Sciatic nerve (tissue), 2 donors: ENCODE results near the gene GJC2. TPM values are rescaled to one million over a fixed set of nuclear protein-coding genes. Genes with fewer than 3 reads are reported as not detected.
"Not testable (repeated sequence)": the region's sequence is repeated elsewhere in the genome, so short reads cannot be mapped to it uniquely, and the experiment has no call there.

Source experiments
- ATAC-seq: fragments of 200-7000 bp; cut with Tn5 transposase; one replicate; pipeline ENCODE4 v1.9.1; 2020; ENCODE audit warnings: mild to moderate bottlenecking, moderate library complexity
- DNase-seq: peaks from one replicate; pipeline ENCODE4 v3.0.0-alpha.2; 2020; ENCODE audit warnings: low spot score
- intact Hi-C: fragments of 100-400 bp; cut with DNase I; formaldehyde crosslinking; loops from one replicate; pipeline ENCODE4 v1.14.2; 2022
- total RNA-seq: library from RNA; stranded (reverse); fragmentation: NEBNext Ultra II Directional; extraction: Animal tissue kit (Norgen Biotek cat#: 25700); gene quantifications from one replicate; pipeline ENCODE4 v1.2.1, GENCODE V29; 2021
- donor health status: DM: no; HTN: no; CAD: no.
- donor health status: DM: no; HTN: no; CAD: no.

The GJC2 gene
- total RNA-seq, 1 donor from 2014 or later = 10.5 TPM

- DNase-seq = no peak
- intact Hi-C loops = no loop called here
- no peak for ATAC-seq
Observed at GRCh38 chr1:228177721-228178710, 28.3 kb downstream of the GJC2 start.

GRCh38 chr1:228178737-228179684 is 29.3 kb downstream of the GJC2 start:
- intact Hi-C loops = no loop called here
- peak; percentile 74 for ATAC-seq
- no peak for DNase-seq

DNA sequence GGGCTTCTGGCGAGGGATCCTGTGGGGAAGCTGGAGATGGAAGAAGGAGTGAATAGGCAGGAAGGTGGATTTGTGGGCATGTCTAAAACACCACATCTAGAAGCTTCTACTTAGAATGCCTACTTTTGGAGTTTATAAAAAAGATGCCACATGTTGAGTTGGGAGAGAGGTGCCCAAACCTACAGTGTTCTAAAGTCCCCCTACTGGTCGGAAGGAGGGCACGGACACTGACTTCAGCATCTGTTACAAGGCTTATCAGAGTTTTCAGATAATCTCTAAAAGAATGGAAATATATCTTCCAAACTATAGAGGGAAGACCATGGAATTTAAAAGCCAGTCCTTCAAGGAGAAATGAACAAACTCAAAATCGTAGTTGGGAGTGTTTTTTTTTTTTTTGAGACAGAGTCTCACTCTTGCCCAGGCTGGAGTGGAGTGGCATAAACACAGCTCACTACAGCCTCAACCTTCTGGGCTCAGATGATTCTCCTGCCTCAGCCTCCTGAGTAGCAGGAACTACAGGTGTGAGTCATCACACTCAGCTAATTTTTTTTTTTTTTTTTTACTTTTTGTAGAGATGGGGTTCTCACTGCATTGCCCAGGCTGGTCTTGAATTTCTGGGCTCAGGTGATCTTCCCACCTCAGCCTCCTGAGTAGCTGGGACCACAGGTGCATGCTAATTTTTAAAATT is 30.7 kb downstream of the GJC2 start:
- ATAC-seq (no peak), DNase-seq (no peak)
- intact Hi-C loops = no loop called here

DNA sequence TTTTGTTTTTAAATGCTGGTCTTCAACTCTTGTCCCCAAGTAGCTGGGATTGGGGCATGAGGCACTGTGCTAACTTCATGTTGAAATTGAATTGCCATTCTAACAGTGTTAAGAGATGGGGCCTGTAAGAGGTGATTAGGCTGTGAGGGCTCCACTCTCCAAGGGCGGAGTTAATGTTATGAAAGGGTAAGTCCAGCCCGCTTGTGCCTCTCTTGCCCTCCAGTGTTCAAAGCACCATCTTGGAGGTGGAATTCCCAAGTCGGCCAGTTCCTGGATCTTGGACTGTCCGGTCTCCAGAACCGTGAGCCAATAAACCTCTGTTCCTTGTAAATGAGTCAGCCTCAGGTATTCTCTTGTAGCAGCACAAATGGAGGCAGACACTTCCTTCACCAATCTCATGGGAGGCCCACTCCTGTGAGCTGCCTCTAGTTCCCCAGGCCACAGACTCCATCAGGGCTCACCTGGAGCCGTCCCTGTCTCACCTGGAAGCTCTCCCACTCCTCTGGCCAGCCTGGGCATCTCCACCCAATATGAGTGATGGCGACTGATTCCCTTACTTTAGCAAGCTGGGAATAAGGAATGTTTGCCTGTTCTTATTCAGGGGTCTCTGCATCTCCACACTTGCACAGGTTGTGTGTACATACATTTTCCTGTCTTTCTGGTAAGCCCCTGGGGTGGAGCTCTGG is 31.4 kb downstream of the GJC2 start:
- DNase-seq = no peak

GRCh38 chr1:228181645-228182034 is 31.9 kb downstream of the GJC2 start:
- intact Hi-C loops = no loop called here
- DNase-seq (no peak), ATAC-seq (no peak)

More for the DNA sequence above, 31.4 kb downstream of the GJC2 start:
- no peak for ATAC-seq
- intact Hi-C loops = no loop called here

DNA sequence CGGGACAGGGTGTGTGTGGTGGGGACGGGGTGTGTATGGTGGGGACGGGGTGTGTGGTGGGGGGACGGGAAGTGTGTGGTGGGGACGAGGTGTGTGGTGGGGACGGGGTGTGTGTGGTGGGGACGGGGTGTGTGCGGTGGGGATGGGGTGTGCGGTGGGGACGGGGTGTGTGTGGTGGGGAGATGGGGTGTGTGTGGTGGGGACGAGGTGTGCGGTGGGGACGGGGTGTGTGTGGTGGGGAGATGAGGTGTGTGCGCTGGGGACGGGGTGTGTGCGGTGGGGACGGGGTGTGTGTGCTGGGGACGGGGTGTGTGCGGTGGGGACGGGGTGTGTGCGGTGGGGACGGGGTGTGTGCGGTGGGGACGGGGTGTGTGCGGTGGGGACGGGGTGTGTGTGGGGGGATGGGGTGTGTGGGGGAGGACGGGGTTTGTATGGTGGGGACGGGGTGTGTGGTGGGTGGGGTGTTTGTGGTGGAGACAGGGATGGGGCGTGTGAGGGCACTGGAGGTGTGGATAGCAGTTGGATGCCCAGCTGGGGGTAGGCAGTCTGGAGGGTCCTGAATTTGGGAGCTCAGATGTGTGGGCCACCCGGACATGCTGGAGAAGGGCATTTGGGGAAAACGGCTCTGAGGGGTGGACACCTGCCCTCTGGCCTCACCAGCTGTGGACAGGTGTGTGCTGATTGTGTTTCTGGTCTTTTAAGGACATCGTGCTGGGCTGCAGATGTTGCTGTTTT is 32.7 kb downstream of the GJC2 start:
- intact Hi-C loops = no loop called here
- ATAC-seq = no peak
- DNase-seq = no peak

DNA sequence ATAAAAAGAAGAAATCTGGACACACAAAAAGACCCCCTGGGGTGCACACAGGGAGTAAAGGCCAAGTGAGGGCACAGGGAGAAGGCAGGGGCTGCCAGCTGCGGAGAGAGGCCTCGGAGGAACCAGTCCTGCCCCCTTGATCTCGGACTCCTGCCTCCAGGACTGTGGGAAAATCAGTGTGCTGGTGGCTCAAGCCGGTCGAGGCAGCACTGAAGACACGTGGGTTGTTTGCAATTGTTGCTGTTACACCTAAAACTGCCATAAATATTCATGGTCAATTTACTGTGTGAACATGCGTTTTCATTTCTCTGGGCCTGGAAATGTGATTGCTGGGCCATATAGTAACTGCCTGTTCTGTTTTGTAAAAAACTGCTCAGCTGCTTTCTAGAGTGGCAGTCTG is 34.4 kb downstream of the GJC2 start:
- ATAC-seq (no peak), DNase-seq (no peak)
- intact Hi-C loops = no loop called here

- DNase-seq (no peak), ATAC-seq (no peak)
- intact Hi-C loops = no loop called here
Observed at GRCh38 chr1:228185641-228185965, 35.9 kb downstream of the GJC2 start.

- ATAC-seq, intact Hi-C loops, DNase-seq: not testable (repeated sequence)
Observed at GRCh38 chr1:228188249-228188648, 38.5 kb downstream of the GJC2 start.

DNA sequence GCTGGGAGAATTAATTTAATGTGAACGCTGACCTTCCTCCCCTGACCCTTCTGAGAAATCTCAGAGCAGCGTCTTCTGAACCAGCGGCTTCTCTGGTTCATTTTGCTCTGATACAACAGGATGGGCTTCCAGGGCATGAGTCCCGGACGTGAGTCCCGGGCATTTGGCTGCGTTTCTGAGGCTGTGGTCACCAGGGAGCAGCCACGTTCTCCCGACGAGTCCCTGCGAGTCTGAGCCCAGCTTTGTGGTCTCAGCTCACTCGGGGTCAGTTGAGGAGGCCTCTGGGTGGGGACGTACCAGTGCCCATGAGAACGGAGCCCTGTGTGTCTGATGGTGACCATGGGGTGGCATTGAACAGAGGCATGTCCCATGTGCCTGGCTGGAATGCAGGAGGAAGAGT is 40.5 kb downstream of the GJC2 start:
- ATAC-seq (no peak), DNase-seq (no peak)
- intact Hi-C loops = no loop called here

- DNase-seq (no peak), ATAC-seq (no peak)
- intact Hi-C loops = no loop called here
Observed at GRCh38 chr1:228190778-228191177, 41.0 kb downstream of the GJC2 start.

- DNase-seq (no peak), ATAC-seq (no peak)
- intact Hi-C loops = no loop called here
Observed at GRCh38 chr1:228194436-228194835, 44.7 kb downstream of the GJC2 start.

DNA sequence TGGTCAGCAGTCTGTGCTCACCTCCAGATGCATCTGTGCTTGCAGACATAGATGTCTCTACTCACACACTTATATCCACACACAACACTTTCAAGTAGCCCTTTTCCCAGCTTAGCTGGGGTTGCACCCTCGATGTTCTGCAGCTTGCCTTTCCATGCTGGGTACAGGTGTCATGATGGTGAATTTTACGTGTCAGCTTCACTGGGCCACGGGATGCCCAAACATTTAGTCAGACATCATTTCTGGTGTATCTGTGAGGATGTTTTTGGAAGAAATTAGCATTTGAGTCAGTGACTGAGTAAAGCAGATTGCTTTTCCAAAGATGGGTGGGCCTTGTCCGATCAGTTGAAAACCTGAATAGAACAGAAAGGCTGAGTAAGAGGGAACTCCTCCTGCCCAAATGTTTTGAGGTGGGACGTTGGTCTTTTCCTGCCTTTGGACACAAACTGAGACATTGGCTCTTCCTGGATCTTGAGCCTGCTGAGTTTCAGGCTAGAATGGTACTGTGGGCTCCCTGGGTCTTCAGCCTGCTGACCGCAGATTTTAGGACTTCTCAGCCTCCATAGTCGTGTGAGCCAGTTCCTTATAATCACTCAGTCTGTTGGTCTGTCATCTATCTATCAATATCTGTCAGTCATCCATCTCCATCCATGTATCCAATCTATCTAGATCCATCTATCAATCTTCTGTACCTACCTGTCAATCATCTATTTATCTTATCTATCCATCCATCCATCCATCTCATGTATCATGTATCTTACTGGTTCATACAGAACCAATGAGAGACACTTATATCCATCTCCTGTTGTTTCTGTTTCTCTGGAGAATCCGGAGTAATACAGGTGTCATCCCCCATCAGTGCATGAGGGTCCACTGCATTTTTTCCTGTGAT is 45.4 kb downstream of the GJC2 start:
- ATAC-seq = no peak
- no peak for DNase-seq
- intact Hi-C loops = no loop called here

DNA sequence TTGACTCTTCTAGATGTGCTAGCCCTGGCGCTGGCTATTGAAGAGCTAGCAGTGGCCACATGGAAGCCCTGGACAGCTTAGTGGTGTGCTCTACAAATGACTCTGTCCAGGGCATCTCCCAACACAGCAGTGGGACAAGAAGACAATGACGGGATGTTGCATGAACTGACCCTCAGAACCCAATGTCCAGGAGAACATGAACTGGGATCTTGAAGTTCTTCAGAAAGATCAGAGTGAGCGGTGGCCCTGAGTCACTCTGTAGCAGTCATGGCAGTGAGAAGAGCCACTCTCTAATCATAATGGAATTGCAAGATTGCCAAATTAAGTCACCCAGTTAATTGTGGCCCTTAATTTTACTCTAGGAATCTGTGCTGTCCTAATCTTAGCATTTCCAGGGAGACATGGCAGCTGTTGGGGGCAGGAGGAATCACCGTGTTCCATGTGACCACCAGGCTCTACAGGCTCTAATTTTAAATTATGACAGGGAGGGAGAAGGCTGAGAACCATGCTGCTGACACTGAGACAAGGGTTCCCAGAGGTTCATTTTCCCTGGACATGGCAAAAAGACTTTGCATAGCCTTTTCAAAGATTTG is 47.9 kb downstream of the GJC2 start:
- DNase-seq = no peak
- no peak for ATAC-seq

DNA sequence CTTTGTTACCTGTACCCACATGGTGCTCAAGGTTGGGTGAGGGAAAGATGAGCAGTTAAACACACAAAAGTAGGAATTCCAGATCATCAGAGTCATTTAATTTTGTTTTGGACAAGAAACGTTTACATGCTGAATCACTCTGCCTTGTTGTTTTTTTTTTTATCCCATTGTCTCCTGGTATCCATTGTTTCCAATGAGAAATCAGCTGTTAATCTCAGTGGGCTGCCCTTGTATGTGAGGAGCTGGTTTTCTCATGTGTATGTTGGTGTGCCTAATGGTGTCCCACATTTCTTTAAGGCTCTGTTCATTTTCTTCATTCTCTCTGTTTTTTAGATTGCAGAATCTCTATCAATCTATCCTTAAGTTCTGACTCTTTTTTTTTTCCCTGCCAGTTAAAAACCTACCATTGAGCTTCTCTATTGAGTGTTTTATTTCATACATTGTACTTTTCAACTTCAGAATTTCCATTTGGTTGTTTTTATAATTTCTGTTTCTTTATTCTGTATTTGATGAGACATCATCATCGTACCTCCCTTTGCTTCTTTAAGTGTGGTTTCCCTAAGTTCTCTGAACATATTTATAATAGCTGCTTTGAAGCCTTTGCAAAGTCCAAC is 49.4 kb downstream of the GJC2 start:
- intact Hi-C loops = no loop called here
- ATAC-seq (no peak), DNase-seq (no peak)

More for the DNA sequence above, 47.9 kb downstream of the GJC2 start:
- intact Hi-C loops = no loop called here

GRCh38 chr1:228204958-228205357 is 55.2 kb downstream of the GJC2 start:
- ATAC-seq (no peak), DNase-seq (no peak)
- intact Hi-C loops = no loop called here
